Right atrium auricular region (tissue), 2 donors: Measurements from ENCODE around the gene AGPAT1. TPM values are rescaled to one million over a fixed set of nuclear protein-coding genes. Genes with fewer than 3 reads are reported as not detected.

Experiments used
- DNase-seq: peaks from one replicate; pipeline ENCODE4 v3.0.0-alpha.2; 2019; ENCODE audit warnings: low spot score
- H3K27ac ChIP-seq, 2 donors: fragments of 200-600 bp; sonication (generic); 1 replicate in 1 of 2; 2 replicates in 1 of 2; pipeline ENCODE4 v1.5.1; 2016 to 2019
- H3K27me3 ChIP-seq, 2 donors: fragments of 200-600 bp; sonication (generic); one replicate each; pipeline versions ENCODE4 v1.5.1 to v1.6.0; 2017 to 2019
- H3K36me3 ChIP-seq: fragments of 200-600 bp; sonication (generic); one replicate; pipeline ENCODE4 v1.5.1; 2016
- H3K4me1 ChIP-seq, 2 donors: fragments of 200-600 bp; sonication (generic); one replicate each; pipeline versions ENCODE4 v1.5.1 to v1.6.0; 2017 to 2019
- H3K4me3 ChIP-seq, 2 donors: fragments of 200-600 bp; sonication (generic); 1 replicate in 1 of 2; 2 replicates in 1 of 2; pipeline ENCODE4 v1.5.1; 2017 to 2019; ENCODE audit warnings: mild to moderate bottlenecking in 1 of 2, moderate library complexity in 1 of 2
- H3K9me3 ChIP-seq, 2 donors: fragments of 200-600 bp; sonication (generic); one replicate each; pipeline ENCODE4 v1.5.1; 2019
- total RNA-seq, 2 donors: library from RNA; depleted of rRNA; stranded (reverse); fragments of >200 nt; gene quantifications; one replicate each; pipeline ENCODE4 v1.1.0, GENCODE V29; 2016
- TF ChIP-seq, protein P1 (sequence below), 2 donors: fragments of 200-600 bp; sonication (generic); IDR thresholded peaks; one replicate each; pipeline ENCODE4 v1.5.1; 2019; ENCODE audit warnings: antibody characterized with exemption in 2 of 2

Gene AGPAT1
- total RNA-seq, 2 donors from 2014 or later = 59.6 to 77.1 TPM

DNA sequence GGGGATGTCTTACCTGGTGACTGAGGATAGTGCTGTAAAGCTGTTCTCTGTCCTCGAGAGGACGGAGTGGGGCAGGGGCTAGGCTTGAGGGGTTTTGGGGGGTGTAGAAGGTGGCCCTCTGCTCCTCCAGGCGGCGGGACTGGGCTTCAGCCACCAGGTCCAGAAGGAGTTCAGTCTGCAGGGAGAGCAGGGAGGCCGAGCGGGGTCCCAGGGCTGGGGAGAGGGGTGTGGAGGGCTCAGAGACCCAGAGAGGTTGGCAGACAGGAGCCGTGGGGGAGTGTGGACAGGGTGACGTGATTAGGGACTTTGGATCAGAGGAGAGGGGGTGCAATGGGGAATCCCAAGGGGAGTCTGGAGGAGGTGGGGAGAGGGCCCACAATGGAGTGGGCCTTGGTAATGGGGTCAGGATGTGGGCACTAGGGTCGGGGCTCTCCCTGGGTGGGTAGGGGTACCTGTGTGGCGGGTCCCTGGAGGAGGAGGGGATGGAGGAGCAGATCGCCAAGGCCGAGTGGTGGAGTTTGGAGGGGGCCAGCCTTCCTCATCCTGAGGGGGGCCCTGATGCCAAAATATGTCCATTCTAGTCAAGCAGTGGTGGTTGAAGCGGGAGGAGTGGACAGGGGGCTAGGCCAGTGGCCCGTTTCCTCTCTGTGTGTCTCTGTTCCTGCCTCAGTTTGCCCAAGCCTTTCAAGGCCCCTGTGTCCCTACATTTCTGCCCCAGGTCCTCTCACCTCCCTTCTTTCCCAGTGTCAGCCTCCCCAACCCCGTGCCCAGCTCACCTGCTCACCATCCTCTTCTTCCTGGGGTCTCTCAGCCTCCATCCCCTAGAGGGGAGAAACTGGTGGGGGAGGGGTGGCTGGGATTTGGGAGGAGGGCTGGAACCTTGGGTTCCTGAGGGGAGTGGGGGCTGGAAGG is 16.1 kb upstream of the AGPAT1 start:
- Histone ChIP-seq H3K27me3 (no peaks in the 10 kb centered on the region), H3K4me3 (peak overlapping the region; percentile 12 to 40), H3K9me3 (no peaks in the 10 kb centered on the region), H3K36me3 (peaks cover 10% of the 10 kb centered on the region), H3K27ac (peak overlapping the region; percentile 92 to 99), H3K4me1 (peaks cover 4 to 77% of the 10 kb centered on the region in 2 donors)
- DNase-seq = no peak
- TF ChIP-seq, protein P1, sequence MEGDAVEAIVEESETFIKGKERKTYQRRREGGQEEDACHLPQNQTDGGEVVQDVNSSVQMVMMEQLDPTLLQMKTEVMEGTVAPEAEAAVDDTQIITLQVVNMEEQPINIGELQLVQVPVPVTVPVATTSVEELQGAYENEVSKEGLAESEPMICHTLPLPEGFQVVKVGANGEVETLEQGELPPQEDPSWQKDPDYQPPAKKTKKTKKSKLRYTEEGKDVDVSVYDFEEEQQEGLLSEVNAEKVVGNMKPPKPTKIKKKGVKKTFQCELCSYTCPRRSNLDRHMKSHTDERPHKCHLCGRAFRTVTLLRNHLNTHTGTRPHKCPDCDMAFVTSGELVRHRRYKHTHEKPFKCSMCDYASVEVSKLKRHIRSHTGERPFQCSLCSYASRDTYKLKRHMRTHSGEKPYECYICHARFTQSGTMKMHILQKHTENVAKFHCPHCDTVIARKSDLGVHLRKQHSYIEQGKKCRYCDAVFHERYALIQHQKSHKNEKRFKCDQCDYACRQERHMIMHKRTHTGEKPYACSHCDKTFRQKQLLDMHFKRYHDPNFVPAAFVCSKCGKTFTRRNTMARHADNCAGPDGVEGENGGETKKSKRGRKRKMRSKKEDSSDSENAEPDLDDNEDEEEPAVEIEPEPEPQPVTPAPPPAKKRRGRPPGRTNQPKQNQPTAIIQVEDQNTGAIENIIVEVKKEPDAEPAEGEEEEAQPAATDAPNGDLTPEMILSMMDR (IDR thresholded peaks at IDR 0.05) = no peak

GRCh38 chr6:32190911-32191677 is 15.2 kb upstream of the AGPAT1 start:
- DNase-seq = no peak
- H3K4me3 ChIP-seq = peak overlapping the region; percentile 88 to 91
- H3K27me3 ChIP-seq = no peaks in the 10 kb centered on the region
- H3K27ac ChIP-seq = peak overlapping the region; percentile 92 to 99
- no peaks in the 10 kb centered on the region for H3K9me3 ChIP-seq
- TF ChIP-seq, protein P1 (IDR thresholded peaks at IDR 0.05) = no peak
- peaks cover 4 to 80% of the 10 kb centered on the region in 2 donors for H3K4me1 ChIP-seq
- H3K36me3 ChIP-seq = peaks cover 18% of the 10 kb centered on the region

- DNase-seq = peak; percentile 91
- peaks cover 19% of the 10 kb centered on the region for H3K36me3 ChIP-seq
- H3K9me3 ChIP-seq = no peaks in the 10 kb centered on the region
- no peaks in the 10 kb centered on the region for H3K27me3 ChIP-seq
- TF ChIP-seq, protein P1 (IDR thresholded peaks at IDR 0.05) = no peak
- peak within 1 kb of the TSS; percentile 92 to 99 for H3K27ac ChIP-seq
- peaks cover 3 to 84% of the 10 kb centered on the region in 2 donors for H3K4me1 ChIP-seq
- peak within 1 kb of the TSS; percentile 88 to 91 for H3K4me3 ChIP-seq
Observed at GRCh38 chr6:32190054-32190851, 14.4 kb upstream of the AGPAT1 start, which contains the start of gene PBX2. TSS of gene PBX2 (minus strand) at chr6:32190202. CDS start at chr6:32189915, 287 bp downstream.

- no peak for DNase-seq
- TF ChIP-seq, protein P1 (IDR thresholded peaks at IDR 0.05) = no peak
- H3K4me3 ChIP-seq = peak overlapping the region; percentile 88 to 91
- peak overlapping the region; percentile 92 to 99 for H3K27ac ChIP-seq
- H3K27me3 ChIP-seq = no peaks in the 10 kb centered on the region
- peaks cover 0 to 78% of the 10 kb centered on the region in 2 donors for H3K4me1 ChIP-seq
- H3K36me3 ChIP-seq = peaks cover 19% of the 10 kb centered on the region
- H3K9me3 ChIP-seq = no peaks in the 10 kb centered on the region
Observed at GRCh38 chr6:32189742-32190053, 13.8 kb upstream of the AGPAT1 start.

DNA sequence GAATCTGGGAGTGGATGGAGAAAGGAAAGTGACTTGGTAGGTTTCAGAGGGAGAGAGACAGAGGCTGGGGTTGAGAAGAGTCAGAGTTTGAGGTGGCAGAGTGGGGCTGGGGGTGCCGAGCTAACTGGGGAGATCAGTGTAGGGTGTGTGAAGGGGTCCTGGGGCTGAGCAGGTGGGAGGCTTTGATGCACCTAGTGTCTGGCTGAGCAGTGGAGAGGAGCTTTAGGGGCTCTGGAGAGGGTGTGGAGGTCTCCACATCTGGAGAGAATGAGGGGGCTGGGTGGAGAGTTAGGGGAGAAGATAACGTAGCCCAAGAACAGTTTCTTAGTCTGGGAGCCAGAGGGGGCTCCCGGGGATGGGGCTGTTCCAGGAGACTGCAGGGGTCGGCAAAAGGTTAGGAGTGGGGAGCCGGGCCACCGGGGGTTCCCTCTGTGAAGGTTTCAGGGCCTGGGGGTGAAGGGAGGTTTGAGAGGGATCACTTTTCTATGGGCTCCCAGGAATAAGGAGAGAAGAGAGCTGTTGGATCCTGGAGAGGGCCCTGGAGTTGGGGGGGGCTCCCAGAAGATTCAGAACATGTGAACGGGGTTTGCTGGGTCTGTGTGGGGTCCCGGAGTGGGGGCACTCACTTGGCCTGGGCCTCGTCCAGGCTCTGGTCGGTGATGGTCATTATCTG is 13.3 kb upstream of the AGPAT1 start:
- H3K36me3 ChIP-seq = peaks cover 19% of the 10 kb centered on the region
- TF ChIP-seq, protein P1 (IDR thresholded peaks at IDR 0.05) = no peak
- no peaks in the 10 kb centered on the region for H3K27me3 ChIP-seq
- H3K4me1 ChIP-seq = peaks cover 0 to 79% of the 10 kb centered on the region in 2 donors
- no peak for DNase-seq
- H3K27ac ChIP-seq = peak overlapping the region; percentile 92 to 99
- H3K4me3 ChIP-seq = peak overlapping the region; percentile 88 to 91
- H3K9me3 ChIP-seq = no peaks in the 10 kb centered on the region
